H1 (cell line): ENCODE data around the gene RIN3. TPM values are rescaled to one million over a fixed set of nuclear protein-coding genes. Genes with fewer than 3 reads are reported as not detected.

Experiments
- EGR1 ChIP-seq: IDR thresholded peaks from 2 replicates; pipeline ENCODE4 v1.6.1; 2011; ENCODE audit warnings: low read depth, low read length, borderline replicate concordance
- EP300 ChIP-seq, 2 experiments: IDR thresholded peaks; 1 replicate in 1 of 2; 2 replicates in 1 of 2; pipeline ENCODE4 v1.6.1; 2011 to 2012; ENCODE audit warnings: low read depth in 2 of 2, low read length in 2 of 2, mild to moderate bottlenecking in 2 of 2, borderline replicate concordance in 1 of 2, inconsistent platforms in 1 of 2, moderate library complexity in 1 of 2
- HDAC2 ChIP-seq, 2 experiments: fragments of 300-600 bp in 1 of 2; sonication (generic) in 1 of 2; IDR thresholded peaks; 2 replicates each; pipeline ENCODE4 v1.6.1; 2011 to 2012; ENCODE audit warnings: low read depth in 2 of 2, low read length in 2 of 2, mild to moderate bottlenecking in 2 of 2, moderate library complexity in 2 of 2, borderline replicate concordance in 1 of 2, inconsistent platforms in 1 of 2
- KDM4A ChIP-seq: IDR thresholded peaks from one replicate; pipeline ENCODE4 v1.7.1; 2012; ENCODE audit warnings: low read depth, mild to moderate bottlenecking, moderate library complexity, low read length, inconsistent platforms; ENCODE audit not compliant: severe bottlenecking
- POLR2AphosphoS5 ChIP-seq: IDR thresholded peaks from 2 replicates; pipeline ENCODE4 v1.6.1; 2011; ENCODE audit warnings: low read depth, low read length
- RNF2 ChIP-seq: fragments of 200-900, 300-1000 bp; sonication (generic); IDR thresholded peaks from 2 replicates; pipeline ENCODE4 v1.7.1; 2016; ENCODE audit warnings: borderline replicate concordance, low read depth, mild to moderate bottlenecking, antibody characterized with exemption, low read length; ENCODE audit not compliant: poor library complexity, severe bottlenecking; ENCODE audit errors: missing control alignments
- SIRT6 ChIP-seq: IDR thresholded peaks from one replicate; pipeline ENCODE4 v1.7.1; 2012; ENCODE audit warnings: low read length, inconsistent platforms
- polyA plus RNA-seq, 7 experiments: library from polyadenylated mRNA; depleted of rRNA in 3 of 7; stranded (reverse) in 5 of 7; unstranded in 2 of 7; fragments of >200 nt in 5 of 7; fragments of 200-250 nt in 2 of 7; gene quantifications; 1 replicate in 5 of 7; 2 replicates in 1 of 7; 4 replicates in 1 of 7; pipeline versions ENCODE4 v1.2.1 to v1.2.3, GENCODE V29; 2011 to 2013; ENCODE audit warnings: missing spikeins in 2 of 7, mixed read lengths in 2 of 7
- total RNA-seq: library from RNA; stranded (reverse); fragmentation: NEBNext Ultra II Directional; extraction: Animal tissue kit (Norgen Biotek cat#: 25700); gene quantifications from 2 replicates; pipeline ENCODE4 v1.2.1, GENCODE V29; 2021

The RIN3 gene
- total and polyA plus RNA-seq, 2 of the 8 experiments (the other 6 are each of a cell fraction or from before 2014, with no cell fraction given), result 0.59 to 1.5 TPM

- no peak for TF ChIP-seq RNF2
- TF ChIP-seq KDM4A, result no peak
- no peak for TF ChIP-seq EGR1
- no peak for TF ChIP-seq POLR2AphosphoS5
- TF ChIP-seq EP300 (IDR thresholded peaks at IDR 0.05; ENCODE audit: borderline replicate concordance in 1 of 2, low read depth in 2 of 2, low read length in 2 of 2), result no peak
- TF ChIP-seq SIRT6, result no peak
- no peak for TF ChIP-seq HDAC2 (IDR thresholded peaks at IDR 0.05; ENCODE audit: borderline replicate concordance in 1 of 2, low read depth in 2 of 2, low read length in 2 of 2)
Observed at GRCh38 chr14:92484132-92484823, 29.3 kb upstream of the RIN3 start (continued).
